WTC11 (cell line): ENCODE data around the gene SLC39A2.

Experiments
- CBFB ChIP-seq: sonication (generic); formaldehyde crosslinking; IDR thresholded peaks from 2 replicates; pipeline ENCODE4 v1.8.1; 2022; ENCODE audit warnings: mild to moderate bottlenecking, low read depth, missing genetic modification reagents
- CREB1 ChIP-seq: sonication (generic); formaldehyde crosslinking; IDR thresholded peaks from 2 replicates; pipeline ENCODE4 v1.8.0; 2023; ENCODE audit warnings: mild to moderate bottlenecking, missing genetic modification reagents
- CTCF ChIP-seq: fragments of 200-600 bp; IDR thresholded peaks from 2 replicates; pipeline ENCODE4 v1.8.0; 2022; ENCODE audit warnings: antibody characterized with exemption
- E2F1 ChIP-seq: sonication (generic); formaldehyde crosslinking; IDR thresholded peaks from 2 replicates; pipeline ENCODE4 v1.8.0; 2022; ENCODE audit warnings: mild to moderate bottlenecking, missing genetic modification reagents
- ERG ChIP-seq: fragments of 250-450 bp; sonication (Bioruptor Pico); IDR thresholded peaks from 2 replicates; pipeline ENCODE4 v1.8.0; 2021; ENCODE audit warnings: mild to moderate bottlenecking
- NR1H2 ChIP-seq: sonication (generic); formaldehyde crosslinking; IDR thresholded peaks from 2 replicates; pipeline ENCODE4 v1.9.0; 2021; ENCODE audit warnings: mild to moderate bottlenecking, moderate library complexity, missing genetic modification reagents
- NR2C2 ChIP-seq: sonication (generic); formaldehyde crosslinking; IDR thresholded peaks from 2 replicates; pipeline ENCODE4 v1.8.0; 2022; ENCODE audit warnings: mild to moderate bottlenecking, missing genetic modification reagents
- SMAD4 ChIP-seq: sonication (generic); formaldehyde crosslinking; IDR thresholded peaks from 2 replicates; pipeline ENCODE4 v1.8.0; 2022; ENCODE audit warnings: mild to moderate bottlenecking, missing genetic modification reagents
- USF2 ChIP-seq: sonication (generic); formaldehyde crosslinking; IDR thresholded peaks from 2 replicates; pipeline ENCODE4 v1.8.1; 2023; ENCODE audit warnings: mild to moderate bottlenecking, missing genetic modification reagents, moderate library complexity
- ZNF416 ChIP-seq: fragments of 250-450 bp; sonication (Bioruptor Pico); IDR thresholded peaks from 2 replicates; pipeline ENCODE4 v1.9.0; 2021; ENCODE audit warnings: mild to moderate bottlenecking, inconsistent platforms

- TF ChIP-seq E2F1 (CRISPR knock-in tag): no peak
- no peak for TF ChIP-seq NR1H2 (CRISPR knock-in tag)
- TF ChIP-seq CTCF: no peak
- TF ChIP-seq CBFB: no peak
- TF ChIP-seq USF2 (CRISPR knock-in tag): no peak
- no peak for TF ChIP-seq CREB1 (CRISPR knock-in tag)
- no peak for TF ChIP-seq ERG (CRISPR knock-in tag)
- TF ChIP-seq SMAD4 (CRISPR knock-in tag): no peak
- TF ChIP-seq ZNF416: no peak
- TF ChIP-seq NR2C2 (CRISPR knock-in tag): no peak
Observed at GRCh38 chr14:21043974-21044618, 45.0 kb downstream of the SLC39A2 start.
